ENCODE results near the gene BLMH.
"Not testable (repeated sequence)": the region's sequence is repeated elsewhere in the genome, so short reads cannot be mapped to it uniquely, and the experiment has no call there.

BLMH gene

GRCh38 chr17:30232015-30232823 lies 59.5 kb downstream of the BLMH start:
- peaks cover 24% of the 10 kb centered on the region for H3K4me1 Mint-ChIP-seq
- H3K4me3 Mint-ChIP-seq, result no peak overlapping the region
- H3K27ac Mint-ChIP-seq, result no peak overlapping the region
- H3K27me3 Mint-ChIP-seq, result peaks cover 84% of the 10 kb centered on the region
- no peaks in the 10 kb centered on the region for H3K9me3 Mint-ChIP-seq
- no peak for DNase-seq
- ATAC-seq, result no peak

DNA sequence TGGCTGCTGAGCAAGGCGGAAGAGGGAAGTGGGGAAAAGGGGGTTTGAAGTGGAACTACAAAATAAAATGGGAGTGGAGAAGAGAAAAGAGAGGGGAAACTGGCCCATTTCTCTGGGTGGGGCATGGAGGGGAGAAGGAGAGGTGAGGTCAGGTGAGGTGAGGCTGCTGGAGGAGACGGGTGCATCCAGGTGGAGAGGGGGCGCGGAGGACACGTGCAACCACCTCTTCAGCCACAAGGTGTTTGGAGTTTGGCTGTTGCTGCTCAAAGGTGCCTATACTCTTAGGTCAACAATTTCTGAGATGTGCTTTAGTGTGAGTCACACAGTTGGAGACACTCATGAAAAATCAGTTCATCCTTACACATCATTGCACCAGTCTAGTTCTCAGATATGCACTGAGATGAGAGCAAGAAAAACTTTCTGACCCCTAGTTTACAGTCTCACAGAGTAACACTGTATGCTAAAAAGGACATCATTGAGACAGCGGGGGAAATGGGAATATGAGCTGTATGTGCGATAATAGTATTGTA lies 61.1 kb downstream of the BLMH start:
- Mint-ChIP-seq H3K27me3 (peaks cover 75% of the 10 kb centered on the region), H3K9me3 (no peaks in the 10 kb centered on the region), H3K4me1 (peaks cover 10% of the 10 kb centered on the region), H3K27ac (peak overlapping the region in 1 of 2 donors; percentile 61), H3K4me3 (no peak overlapping the region)
- DNase-seq (no peak), ATAC-seq (no peak)

DNA sequence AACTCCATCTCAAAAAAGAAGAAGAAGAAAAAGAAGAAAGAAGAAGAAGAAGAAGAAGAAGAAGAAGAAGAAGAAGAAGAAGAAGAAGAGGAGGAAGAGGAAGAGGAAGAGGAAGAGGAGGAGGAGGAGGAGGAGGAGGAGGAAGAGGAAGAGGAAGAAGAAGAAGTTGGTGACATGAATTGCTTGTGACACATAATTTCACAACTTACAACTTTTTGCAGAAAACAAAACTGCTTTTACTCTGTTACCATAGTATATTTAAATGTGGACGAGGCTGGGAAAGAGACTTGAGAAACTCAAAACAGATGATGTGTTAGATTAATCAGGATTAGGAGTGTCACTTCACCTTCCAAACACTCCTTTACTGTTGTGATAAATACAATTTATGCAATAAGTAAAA lies 61.7 kb downstream of the BLMH start:
- DNase-seq, H3K9me3 Mint-ChIP-seq, ATAC-seq, H3K4me3 Mint-ChIP-seq, H3K4me1 Mint-ChIP-seq: not testable (repeated sequence)
- H3K27me3 Mint-ChIP-seq, result peaks cover 75% of the 10 kb centered on the region
- H3K27ac Mint-ChIP-seq, result peak overlapping the region in 1 of 2 donors; percentile 61

DNA sequence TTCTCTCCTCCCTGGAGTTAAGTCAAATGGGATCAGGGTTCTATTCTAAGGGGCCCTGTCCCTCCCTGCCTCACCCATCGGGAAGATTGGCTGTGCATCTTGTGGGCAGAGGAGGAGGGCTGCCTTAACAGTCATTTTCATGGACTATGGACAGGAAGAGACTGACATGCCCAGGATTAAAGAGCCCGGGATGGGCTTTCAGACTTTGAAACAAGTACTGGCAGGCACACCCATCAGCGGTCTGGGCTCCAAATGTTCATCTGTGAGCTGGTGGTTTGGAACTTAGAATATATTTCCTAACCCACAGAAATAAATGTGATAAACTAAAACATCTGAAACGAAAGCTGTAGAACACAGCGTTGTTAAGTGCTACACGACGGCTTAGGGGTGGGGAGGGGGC lies 62.7 kb downstream of the BLMH start:
- ATAC-seq, result no peak
- no peak overlapping the region for H3K27ac Mint-ChIP-seq

DNA sequence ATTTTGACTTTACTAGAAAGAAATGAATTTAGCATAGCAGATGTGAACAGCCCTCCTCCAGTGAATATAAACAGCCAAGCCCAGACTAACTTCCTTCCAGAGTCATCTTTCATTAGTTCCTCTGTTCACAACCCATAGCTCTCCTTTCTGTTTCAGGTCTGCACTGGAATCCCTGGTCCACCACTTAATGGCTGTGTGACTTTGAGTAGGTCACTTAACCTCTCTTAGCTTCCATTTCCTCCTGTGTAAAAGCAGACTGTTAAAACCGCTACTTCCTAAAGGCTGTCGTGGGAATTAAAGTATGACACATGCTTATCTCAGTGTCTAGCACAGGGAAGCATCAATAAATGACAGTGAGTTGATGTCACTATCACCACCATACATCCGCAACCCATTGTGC lies 63.7 kb downstream of the BLMH start:
- H3K27ac Mint-ChIP-seq, result peak overlapping the region in 1 of 2 donors; percentile 85
- H3K9me3 Mint-ChIP-seq, result no peaks in the 10 kb centered on the region
- no peak overlapping the region for H3K4me3 Mint-ChIP-seq
- DNase-seq, result no peak
- H3K4me1 Mint-ChIP-seq, result no peaks in the 10 kb centered on the region
- no peak for ATAC-seq
- H3K27me3 Mint-ChIP-seq, result peaks cover 63% of the 10 kb centered on the region

More for the DNA sequence above, 62.7 kb downstream of the BLMH start:
- H3K9me3 Mint-ChIP-seq, result no peaks in the 10 kb centered on the region
- no peak for DNase-seq
- peaks cover 73% of the 10 kb centered on the region for H3K27me3 Mint-ChIP-seq
- H3K4me3 Mint-ChIP-seq, result no peak overlapping the region
- H3K4me1 Mint-ChIP-seq, result no peaks in the 10 kb centered on the region

DNA sequence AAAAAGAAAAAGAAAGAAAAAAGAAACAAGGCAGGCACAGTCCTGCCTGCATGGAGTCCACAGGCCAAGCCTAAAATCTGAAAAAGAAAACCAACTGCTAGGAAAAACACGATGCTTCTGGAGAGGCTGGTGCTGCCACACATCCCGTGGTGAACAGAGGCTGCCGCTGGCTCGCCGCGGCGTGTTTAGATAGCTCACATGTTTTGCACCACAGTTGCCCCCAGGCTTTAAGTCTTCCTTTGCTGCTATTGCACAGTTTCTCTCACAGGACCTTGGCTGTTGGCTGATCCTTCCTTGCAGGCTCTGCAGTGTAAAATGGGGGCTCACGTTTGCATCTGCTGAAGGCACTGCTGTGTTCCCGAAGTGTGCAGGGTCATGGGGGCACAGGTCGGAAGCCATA lies 64.9 kb downstream of the BLMH start:
- Mint-ChIP-seq H3K27me3 (peaks cover 51% of the 10 kb centered on the region), H3K9me3 (no peaks in the 10 kb centered on the region), H3K27ac (no peak overlapping the region), H3K4me1 (no peaks in the 10 kb centered on the region), H3K4me3 (no peak overlapping the region)
- DNase-seq, result no peak
- no peak for ATAC-seq

GRCh38 chr17:30225919-30226553 lies 65.7 kb downstream of the BLMH start:
- Mint-ChIP-seq H3K27ac (no peak overlapping the region), H3K4me3 (no peak overlapping the region), H3K4me1 (no peaks in the 10 kb centered on the region), H3K27me3 (peaks cover 46% of the 10 kb centered on the region), H3K9me3 (no peaks in the 10 kb centered on the region)
- DNase-seq (no peak), ATAC-seq (no peak)

DNA sequence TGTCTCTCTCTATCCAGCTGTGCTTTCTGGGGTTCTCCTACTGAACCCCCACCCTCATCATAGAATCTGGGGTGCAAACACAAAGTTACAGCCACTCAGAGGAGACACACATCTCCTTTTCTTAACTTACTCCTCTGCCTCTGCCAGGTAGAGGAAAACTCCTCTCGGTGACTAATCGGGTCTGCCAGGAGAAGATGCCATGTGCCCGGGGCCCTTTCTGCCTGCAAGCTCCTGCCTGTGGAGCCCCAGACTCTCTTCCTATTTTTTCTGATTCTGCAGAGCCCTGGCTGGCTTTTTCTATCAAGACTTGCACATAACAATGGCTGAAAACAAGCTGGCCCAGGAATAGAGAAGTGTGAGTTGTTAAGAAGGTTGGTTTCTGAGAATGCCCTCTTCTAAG lies 66.6 kb downstream of the BLMH start:
- DNase-seq (no peak), ATAC-seq (no peak)
- Mint-ChIP-seq H3K4me3 (no peak overlapping the region), H3K27me3 (peaks cover 38% of the 10 kb centered on the region), H3K27ac (no peak overlapping the region), H3K9me3 (no peaks in the 10 kb centered on the region), H3K4me1 (no peaks in the 10 kb centered on the region)

GRCh38 chr17:30224419-30224960 lies 67.3 kb downstream of the BLMH start:
- Mint-ChIP-seq H3K4me1 (no peaks in the 10 kb centered on the region), H3K4me3 (no peak overlapping the region)
- DNase-seq, result no peak

DNA sequence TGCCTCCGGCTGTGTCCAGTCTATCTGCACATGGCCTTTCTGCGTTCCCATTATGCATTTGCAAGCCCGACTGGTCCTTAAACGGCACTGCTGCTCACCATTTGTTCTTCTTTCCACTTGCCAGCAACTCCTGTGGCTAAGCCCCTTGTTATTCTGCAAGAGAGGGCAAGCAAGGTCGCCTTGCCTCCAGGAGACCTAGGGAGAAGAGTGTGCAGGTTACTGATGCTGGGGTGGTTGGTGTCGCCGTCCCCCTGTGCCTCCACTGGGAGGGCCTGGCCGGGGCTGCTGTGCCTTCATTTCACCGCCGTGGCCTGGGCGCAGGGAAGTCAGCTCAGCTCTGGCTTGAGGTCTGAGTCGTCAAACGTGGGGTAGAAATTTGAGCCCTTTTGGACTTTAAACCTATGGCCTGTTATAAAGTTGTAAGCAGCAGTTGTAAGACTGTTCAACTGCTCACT lies 69.0 kb downstream of the BLMH start:
- DNase-seq (no peak), ATAC-seq (no peak)
- Mint-ChIP-seq H3K27ac (no peak overlapping the region), H3K4me1 (no peaks in the 10 kb centered on the region), H3K4me3 (no peak overlapping the region), H3K27me3 (peaks cover 21% of the 10 kb centered on the region), H3K9me3 (no peaks in the 10 kb centered on the region)

More at GRCh38 chr17:30224419-30224960, 67.3 kb downstream of the BLMH start:
- H3K27ac Mint-ChIP-seq, result no peak overlapping the region
- peaks cover 32% of the 10 kb centered on the region for H3K27me3 Mint-ChIP-seq
- H3K9me3 Mint-ChIP-seq, result no peaks in the 10 kb centered on the region
- no peak for ATAC-seq

DNA sequence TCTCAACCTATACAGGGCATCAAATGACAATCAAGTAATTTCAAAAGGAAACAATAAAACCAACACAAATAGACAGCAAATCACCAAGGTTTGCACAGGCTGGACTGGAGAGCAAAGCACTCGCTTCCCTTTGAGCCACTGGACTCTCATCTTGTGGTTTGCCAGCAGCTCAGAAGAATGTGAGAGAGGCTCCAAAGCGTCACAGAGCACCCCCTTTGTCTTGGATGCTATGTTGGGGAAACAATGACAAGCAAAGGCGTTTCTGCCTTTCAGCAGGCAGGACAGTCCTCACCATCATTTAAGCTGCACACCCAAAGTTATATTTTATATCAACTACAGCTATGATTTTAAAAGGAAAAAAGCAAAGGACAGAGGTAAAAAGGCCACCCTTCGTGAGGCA lies 69.5 kb downstream of the BLMH start:
- no peak overlapping the region for H3K27ac Mint-ChIP-seq
- ATAC-seq (no peak), DNase-seq (no peak)
- H3K4me3 Mint-ChIP-seq, result no peak overlapping the region
- peaks cover 21% of the 10 kb centered on the region for H3K27me3 Mint-ChIP-seq
- H3K4me1 Mint-ChIP-seq, result no peaks in the 10 kb centered on the region
- no peaks in the 10 kb centered on the region for H3K9me3 Mint-ChIP-seq

DNA sequence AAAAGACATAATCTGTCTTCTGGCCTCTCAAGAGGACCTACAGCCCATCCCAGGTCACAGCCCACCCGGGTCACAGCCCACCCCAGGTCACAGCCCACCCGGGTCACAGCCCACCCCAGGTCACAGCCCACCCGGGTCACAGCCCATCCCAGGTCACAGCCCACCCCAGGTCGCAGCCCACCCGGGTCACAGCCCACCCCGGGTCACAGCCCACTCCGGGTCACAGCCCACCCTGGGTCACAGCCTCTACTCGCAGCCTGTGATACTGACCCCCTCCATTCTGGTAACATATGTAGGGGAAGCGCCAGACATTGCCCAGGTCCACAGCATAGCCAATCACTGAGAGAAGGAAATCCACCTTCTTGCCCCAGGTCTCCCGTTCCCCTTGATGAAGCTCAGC lies 70.4 kb downstream of the BLMH start:
- Mint-ChIP-seq H3K4me3 (no peak overlapping the region), H3K27ac (no peak overlapping the region), H3K9me3 (no peaks in the 10 kb centered on the region), H3K4me1 (no peaks in the 10 kb centered on the region), H3K27me3 (peaks cover 21% of the 10 kb centered on the region)
- DNase-seq, result no peak
- no peak for ATAC-seq

- DNase-seq, result no peak
- Mint-ChIP-seq H3K27me3 (peaks cover 12% of the 10 kb centered on the region), H3K4me1 (no peaks in the 10 kb centered on the region), H3K4me3 (no peak overlapping the region), H3K9me3 (no peaks in the 10 kb centered on the region), H3K27ac (no peak overlapping the region)
- ATAC-seq, result no peak
These were observed 71.3 kb downstream of the BLMH start for GRCh38 chr17:30220414-30220813.

GRCh38 chr17:30219833-30220232 lies 71.9 kb downstream of the BLMH start:
- DNase-seq (no peak), ATAC-seq (no peak)
- no peaks in the 10 kb centered on the region for H3K9me3 Mint-ChIP-seq
- H3K27me3 Mint-ChIP-seq, result peaks cover 6% of the 10 kb centered on the region
- no peak overlapping the region for H3K27ac Mint-ChIP-seq
- no peak overlapping the region for H3K4me3 Mint-ChIP-seq
- H3K4me1 Mint-ChIP-seq, result no peaks in the 10 kb centered on the region

- Mint-ChIP-seq H3K27me3 (peaks cover under 1% of the 10 kb centered on the region), H3K9me3 (no peaks in the 10 kb centered on the region), H3K27ac (no peak overlapping the region), H3K4me1 (no peaks in the 10 kb centered on the region), H3K4me3 (no peak overlapping the region)
- no peak for DNase-seq
- no peak for ATAC-seq
These were observed 72.4 kb downstream of the BLMH start for GRCh38 chr17:30219315-30219714.

- H3K27ac Mint-ChIP-seq, result no peak overlapping the region
- H3K9me3 Mint-ChIP-seq, result no peaks in the 10 kb centered on the region
- no peaks in the 10 kb centered on the region for H3K4me1 Mint-ChIP-seq
- H3K27me3 Mint-ChIP-seq, result no peaks in the 10 kb centered on the region
- H3K4me3 Mint-ChIP-seq, result no peak overlapping the region
- ATAC-seq, result no peak
- DNase-seq, result no peak
These were observed 72.9 kb downstream of the BLMH start for GRCh38 chr17:30218799-30219198.
